HG03457 (cell line): Measurements from ENCODE around the gene NDUFS2.

Experiments
- ATAC-seq: cut with Tn5 transposase; IDR thresholded peaks from one replicate; pipeline ENCODE4 v1.9.1; 2021; ENCODE audit warnings: moderate number of reproducible peaks; ENCODE audit not compliant: unreplicated experiment

Gene NDUFS2

DNA sequence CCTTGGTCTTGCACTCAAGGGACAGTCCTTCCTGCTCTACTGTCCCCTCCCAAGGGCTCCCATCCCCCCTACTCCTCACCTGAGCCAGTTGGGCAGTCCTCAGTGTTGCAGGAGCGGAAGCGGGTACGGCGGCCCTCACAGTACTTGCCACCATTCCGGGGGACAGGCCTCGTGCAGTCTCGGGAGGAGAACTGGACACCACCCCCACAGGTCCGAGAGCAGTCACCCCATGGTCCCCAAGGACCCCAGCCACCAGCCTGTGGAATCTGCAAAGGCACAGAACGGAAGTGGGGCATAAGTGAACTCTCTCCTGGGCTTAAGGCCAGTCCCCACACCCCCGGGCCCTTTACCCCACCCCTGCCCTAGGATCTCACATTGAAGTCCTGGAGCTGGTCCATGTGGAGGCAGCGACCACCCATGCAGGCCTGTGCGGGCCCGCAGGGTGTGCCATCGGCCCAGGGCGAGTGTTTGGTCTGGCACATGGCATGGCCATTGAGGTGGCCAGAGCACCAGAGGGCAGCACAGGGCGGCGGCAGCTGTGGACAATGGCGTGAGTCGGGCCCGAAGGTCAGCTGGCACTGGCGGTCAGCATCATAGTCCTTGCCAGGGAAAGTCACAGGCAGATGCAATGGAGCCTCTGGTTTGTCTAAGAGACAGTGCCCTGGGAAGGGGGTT lies 8.5 kb upstream of the NDUFS2 start:
- no peak for ATAC-seq

DNA sequence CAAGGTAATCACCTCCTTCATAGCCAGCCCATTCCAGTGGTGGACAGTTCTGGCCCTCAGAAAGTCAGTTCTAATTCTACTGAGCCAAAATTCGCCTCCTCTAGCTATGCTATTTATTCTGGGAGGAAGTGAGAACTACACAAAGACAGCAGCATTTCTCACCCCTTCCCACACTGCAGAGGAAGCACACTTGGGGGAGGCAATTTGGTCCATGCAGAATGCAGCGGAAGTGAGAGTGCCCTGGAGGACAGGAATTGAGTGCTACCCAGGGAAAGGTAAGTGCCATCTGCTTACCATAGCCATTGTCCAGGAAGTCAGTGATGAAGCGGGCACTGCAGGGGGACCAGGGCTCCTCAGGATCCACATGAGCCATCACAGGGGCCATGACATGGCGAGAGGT lies 7.0 kb upstream of the NDUFS2 start:
- ATAC-seq = no peak

DNA sequence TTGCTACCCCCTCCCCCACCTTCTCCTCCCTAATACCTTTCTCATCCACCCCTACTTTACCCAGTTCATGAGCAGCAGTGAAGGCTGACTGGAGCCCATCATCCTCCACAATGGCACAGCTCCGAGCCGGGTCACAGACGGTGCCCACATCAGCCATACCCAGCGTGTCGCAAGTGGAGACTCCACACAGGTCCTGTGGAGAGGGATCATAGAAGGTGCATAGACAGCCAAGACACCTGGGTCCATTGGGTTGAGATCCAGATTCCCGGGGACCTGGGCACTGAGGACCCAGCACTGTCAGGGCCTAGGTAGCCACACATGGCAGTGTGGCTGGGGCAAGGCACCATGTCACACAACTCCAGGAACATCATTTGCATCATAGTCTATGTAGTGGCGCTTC lies 6.1 kb upstream of the NDUFS2 start:
- ATAC-seq = no peak

DNA sequence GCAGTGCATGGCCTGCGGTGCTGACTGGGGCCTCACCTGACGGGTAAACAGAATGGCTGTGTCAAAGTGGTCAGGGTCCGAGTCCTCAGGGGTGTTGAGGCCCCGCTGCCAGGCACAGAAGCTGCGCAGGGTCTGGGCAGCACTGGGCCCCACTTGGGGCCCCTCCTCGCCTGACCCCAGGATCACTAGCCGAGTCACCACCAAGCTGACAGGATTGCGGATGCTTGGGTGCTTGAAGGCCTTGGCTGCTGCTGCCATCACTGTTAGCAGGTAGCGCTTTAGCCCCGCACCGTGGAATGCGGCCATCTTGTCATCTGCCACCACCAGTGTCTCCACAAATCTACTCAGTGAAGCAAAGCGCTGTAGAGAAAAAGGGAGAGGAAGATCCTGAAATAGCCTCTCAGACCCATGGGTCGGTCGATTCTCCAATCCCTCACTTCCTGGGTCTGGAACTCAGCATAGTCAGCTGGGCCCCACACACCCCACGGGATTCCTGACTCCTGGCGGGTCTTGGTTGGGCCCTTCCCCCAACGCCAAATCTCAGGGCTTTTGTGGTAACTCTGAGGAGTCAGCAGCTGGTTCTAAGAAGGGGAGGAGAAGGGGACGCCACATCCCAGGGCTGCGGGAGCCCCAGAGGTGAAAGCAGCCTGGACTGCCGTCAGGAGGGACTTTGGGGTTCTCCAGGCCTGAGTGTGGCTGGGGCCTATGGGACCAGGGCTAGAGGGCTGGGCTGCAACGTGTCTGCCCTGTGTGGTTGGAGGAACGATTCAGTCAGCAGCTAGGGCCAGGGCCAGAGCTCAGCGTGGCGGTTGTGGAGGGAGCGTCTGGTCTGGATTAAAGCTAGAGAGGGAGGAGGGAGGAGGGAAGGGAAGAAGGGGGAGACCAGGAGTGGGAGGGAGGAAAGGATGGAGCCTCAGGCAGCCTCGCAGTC lies 5.4 kb upstream of the NDUFS2 start:
- no peak for ATAC-seq

DNA sequence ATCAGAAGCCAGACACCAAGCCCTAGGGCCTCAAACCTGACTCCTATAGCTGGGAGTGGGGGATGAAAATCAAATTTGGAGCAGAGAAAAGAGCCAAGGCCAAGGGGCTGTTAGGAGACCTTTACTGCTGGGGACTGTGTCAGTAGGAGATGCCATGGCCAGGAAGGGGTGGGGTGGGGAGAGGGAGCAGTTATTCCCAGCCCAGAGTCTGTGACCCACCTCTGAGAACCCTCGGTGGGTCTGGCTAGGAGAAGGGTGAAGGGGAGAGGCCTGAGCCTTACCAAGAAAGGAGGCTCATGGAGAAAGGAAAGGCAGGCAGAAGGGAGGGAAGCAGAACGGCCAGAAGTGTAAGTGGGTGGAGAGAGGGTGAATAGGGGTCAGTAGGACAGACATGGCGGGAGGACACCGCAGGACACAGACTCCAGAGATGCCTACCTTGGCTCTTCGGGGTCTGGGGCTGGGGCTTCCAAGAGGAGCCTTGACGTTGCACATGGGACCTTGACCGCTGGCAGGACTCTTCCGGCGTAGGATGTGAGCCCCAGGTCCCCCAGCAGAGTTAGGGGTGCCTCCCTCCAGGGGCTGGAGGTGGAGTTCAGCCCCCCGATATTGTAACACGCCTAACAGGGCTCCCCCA lies 4.5 kb upstream of the NDUFS2 start:
- no peak for ATAC-seq

DNA sequence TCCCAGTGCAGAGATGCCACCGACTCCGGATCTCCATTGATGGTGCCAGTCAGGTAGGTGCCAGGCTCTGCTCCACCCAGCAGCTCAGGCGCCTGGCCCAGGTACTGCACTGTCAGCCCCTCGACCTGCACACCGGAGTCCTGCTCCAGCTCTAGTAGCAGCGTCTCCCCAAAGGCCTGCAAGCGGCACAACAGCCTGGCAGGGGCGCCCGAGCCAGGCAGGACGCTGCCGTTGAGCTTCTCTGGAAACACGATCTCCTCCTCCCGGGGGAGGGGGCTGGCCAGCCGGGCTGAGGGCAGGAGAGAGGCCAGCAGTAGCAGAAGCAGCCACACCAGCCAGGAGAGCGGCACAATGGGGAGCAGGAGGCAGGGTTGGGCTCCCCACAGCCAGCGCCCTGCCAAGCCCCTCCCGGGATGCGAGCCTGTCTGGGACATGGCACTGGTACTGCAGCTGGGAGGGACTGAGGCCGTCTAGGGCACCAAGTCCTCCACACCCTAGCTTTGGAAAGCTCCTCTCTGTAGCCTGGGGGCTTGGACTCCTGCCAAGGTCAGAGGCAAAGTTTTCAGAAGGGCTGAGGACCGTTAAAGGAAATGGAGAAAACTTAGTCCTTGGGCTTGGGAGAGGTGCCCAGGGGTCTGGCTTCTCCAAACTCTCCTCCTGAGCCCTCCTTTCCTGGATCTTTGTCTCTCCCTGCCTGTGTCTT lies 3.8 kb upstream of the NDUFS2 start:
- no peak for ATAC-seq

DNA sequence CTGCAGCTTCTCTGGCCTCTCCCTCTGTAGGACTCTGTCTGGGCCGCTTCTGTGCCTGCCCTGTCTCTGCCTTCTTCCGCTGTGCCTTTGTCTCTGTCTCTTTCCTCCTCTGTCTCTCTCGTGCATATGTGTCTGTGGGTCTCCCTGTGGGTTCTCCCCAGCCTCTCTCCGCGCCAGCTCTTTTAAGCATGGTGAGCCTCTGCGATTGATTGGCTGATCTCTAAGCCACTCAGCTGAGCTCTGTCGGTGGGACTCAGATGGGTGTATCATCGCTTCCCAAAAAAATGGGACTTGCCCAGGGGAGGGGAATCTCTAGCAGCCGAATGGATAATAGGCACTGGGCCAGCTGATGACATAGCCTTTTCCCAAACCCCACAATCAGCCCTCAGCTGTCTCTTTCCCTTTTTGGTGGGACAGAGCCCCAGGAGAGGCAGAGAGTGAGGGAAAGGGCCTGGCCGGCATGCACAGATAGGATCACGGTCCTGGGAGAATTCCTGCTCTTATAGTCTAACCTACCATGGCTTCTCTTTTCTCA lies 3.2 kb upstream of the NDUFS2 start, which contains the start of gene ADAMTS4:
TSS of gene ADAMTS4 (minus strand) at position 158 of the 535 bp plus-strand sequence. CDS start 427 bp downstream, outside the sequence.
- ATAC-seq = no peak

DNA sequence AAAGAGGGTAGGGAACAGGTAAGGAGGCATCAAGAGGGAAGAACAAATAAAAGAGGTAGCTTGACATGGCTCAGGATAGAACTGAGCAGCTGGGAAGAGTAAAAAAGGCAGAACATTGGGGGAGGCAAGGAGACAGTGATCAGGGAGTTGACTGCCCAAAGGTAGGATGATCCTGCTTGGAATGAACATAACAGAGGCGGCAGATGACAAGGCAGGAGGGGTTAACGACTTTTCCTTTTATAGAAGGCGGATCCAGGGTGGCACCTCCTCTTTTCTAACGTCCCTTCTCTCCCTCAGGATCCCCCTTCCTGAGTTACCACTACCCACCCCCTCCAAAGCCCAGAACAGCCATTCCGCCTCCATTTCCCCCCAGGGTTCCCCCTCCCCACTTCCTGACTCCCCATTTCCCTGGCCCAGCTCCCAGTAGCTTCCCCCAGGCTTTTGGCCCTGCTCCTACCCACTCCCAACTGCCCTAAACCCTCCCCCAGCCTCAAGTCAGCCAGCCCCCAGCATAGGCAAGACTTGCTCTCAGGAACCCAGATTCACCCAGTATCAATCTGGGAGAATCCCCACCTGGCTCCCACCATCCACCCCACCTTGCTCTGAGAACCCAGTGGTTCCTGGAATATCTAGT lies 2.5 kb upstream of the NDUFS2 start:
- no peak for ATAC-seq

DNA sequence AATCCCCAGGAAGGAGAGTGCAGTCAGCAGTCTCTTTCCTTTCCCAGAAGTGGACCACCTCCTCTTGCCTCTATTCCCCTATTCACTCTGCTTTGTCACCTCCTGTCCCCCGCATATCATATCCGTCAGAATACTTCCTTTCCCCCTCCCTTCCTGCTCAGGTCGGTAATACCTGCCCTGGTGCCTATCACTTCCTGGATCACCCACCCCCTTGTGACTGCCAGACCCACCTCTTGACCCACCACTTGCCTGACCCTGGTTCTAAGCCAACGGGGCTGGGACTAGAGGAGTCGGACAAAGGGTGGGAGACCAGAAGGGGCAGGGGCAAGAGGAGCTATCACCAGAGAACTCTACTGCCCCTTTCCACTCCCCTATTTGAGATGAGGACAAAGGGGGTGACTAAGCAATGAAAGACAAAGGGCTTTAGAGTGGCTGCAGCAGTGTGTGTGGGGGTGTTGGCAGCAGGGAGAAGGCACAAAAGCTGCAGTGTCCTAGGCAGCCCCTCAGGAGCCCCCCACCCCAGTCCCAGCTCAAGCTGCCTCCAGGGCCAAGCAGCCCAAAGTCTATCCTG lies 1.7 kb upstream of the NDUFS2 start:
- no peak for ATAC-seq

DNA sequence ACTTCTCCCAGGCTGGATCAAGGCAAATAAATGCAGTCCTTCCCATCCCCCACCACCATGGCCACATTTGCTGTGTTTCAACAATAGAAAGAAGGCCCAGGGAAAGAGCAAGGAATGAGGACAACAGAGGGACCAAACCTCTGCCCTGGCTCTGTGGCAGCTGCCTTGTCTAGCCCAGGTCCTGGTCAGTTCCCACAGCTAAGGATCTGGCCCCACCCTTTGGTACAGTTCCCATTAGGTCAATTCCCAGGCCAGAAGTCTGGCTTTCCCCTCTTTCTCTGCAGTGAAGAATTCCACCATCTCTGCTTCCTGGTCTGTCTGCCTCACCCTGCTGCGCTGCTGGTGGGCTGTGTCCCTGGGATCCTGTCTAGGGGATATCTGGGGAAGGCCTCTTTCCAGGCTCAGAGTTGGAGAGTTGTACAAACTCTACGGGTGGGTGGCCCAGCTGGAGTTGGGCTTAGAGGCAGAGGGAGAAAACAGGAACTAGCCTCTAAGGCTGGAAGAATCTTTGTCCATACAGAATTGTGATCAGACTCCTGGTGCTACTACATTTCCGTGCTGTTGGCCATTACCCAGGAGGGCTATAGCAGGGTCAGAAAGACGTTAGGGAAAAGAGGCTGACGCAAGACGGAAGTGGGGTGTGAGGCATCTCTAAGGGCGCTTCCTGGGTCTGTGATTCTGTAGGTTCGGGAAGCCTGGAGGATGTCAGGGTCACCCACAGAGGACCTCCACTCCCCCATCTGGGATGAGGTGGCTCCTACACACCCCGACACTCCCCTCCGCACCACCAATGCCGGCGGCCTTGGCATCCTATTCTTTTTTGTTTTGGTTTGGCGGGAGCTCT lies 953 bp upstream of the NDUFS2 start:
- ATAC-seq = no peak

DNA sequence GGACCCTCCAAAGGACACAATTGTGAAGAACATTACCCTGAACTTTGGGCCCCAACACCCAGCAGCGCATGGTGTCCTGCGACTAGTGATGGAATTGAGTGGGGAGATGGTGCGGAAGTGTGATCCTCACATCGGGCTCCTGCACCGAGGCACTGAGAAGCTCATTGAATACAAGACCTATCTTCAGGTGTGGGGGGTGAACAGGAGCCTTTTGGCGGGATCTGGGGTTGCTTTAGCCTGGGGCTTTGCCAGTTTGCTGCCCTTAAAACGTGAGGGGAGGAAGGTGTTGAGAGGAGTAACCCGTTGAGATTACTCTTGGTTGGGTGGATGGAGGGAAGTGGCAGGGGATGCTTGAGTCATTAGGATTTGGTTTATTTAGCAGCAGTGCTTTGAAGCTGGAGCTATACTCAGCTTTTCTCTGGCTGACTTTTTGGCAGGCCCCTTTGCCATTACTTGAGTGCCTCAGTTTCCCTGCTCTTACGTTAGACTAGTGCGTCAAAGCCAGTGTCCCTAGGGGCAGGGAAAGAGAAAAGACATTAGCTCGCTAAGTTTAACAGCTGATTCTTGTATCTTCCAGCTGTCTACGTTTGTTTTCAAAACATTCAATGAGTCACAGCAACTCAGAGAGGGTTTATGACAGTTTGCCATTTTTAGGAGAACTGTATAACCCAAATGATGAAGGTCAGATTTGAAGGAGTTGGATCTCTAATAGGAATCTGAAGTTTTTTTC lies 4.4 kb downstream of the NDUFS2 start:
- ATAC-seq = no peak

DNA sequence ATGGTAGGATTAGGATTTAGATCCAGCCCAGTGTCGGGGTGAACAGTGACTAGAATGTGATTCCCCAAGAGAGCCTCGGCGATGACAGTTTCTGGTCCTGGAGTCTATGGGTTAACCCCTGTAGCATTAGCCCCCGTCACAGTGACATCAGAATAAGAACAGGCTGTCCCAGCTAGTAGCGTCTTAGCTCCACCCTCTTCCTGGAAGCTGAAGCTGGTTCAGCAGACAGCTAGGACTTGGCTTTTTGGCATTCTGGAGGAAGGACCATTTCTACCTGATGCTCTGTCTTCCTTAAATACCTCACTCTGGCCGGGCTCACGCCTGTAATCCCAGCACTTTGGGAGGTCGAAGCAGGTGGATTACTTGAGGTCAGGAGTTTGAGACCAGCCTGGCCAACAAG lies 5.0 kb downstream of the NDUFS2 start:
- no peak for ATAC-seq

DNA sequence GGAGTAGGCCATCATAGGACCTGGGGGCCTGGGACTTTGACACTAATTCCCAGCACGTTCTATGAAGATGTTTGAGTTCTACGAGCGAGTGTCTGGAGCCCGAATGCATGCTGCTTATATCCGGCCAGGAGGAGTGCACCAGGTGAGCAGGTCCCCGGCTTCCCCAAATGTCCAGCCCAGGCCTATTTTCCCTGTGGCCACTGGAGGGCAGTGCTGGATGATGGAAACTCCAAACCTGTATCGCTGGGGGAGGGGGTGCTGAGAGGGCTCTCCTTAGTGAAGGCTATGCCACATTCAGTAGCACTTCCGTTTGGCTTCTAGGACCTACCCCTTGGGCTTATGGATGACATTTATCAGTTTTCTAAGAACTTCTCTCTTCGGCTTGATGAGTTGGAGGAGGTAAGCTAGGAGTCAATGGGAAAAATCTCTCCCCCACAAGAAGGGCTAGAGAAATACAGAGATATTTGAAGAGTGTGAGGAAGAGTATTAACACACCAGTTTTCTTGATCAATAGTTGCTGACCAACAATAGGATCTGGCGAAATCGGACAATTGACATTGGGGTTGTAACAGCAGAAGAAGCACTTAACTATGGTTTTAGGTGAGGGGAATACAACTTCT lies 7.7 kb downstream of the NDUFS2 start:
- no peak for ATAC-seq

DNA sequence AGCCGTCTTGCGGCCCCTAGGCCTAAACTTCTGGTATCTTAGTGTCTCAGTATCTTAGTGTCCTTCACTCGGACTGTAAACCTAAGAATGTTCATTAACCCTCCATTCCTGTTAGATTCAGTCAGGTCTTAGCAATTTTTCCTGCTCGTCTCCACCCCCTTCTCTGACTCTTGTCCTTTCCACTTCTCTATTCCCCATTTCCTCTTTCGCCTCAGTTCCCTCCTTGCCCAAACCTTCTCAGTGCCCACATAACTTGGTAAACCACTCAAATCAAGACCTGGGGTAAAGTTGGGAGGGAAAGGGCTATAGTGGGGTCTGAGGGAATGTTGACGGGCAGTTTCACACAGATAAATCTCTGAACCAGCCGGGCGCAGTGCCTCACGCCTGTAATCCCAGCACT lies 12.2 kb downstream of the NDUFS2 start:
- ATAC-seq = no peak

DNA sequence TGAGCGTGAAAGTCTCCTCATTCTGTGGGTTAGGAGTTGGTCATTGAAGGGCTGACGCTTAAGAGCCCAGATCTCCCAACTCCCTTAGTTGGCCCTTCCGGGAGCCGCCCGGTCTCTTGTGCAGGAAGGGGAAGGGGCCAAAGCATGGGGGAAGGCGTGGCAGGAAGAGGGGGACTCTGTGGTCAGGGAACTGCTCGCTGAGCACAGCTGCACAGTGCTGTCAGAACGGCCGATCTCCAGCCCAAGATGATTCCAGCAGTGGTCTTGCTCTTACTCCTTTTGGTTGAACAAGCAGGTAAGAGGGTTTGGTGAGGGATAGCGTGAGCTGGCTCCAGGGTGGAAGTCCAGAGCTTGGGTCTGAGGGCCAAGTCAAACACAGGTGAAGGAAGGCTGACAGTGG lies 12.9 kb downstream of the NDUFS2 start, which contains the start of gene FCER1G:
TSS of gene FCER1G (plus strand) at position 220 of the 400 bp plus-strand sequence. CDS start at position 247, 27 bp downstream.
- no peak for ATAC-seq

DNA sequence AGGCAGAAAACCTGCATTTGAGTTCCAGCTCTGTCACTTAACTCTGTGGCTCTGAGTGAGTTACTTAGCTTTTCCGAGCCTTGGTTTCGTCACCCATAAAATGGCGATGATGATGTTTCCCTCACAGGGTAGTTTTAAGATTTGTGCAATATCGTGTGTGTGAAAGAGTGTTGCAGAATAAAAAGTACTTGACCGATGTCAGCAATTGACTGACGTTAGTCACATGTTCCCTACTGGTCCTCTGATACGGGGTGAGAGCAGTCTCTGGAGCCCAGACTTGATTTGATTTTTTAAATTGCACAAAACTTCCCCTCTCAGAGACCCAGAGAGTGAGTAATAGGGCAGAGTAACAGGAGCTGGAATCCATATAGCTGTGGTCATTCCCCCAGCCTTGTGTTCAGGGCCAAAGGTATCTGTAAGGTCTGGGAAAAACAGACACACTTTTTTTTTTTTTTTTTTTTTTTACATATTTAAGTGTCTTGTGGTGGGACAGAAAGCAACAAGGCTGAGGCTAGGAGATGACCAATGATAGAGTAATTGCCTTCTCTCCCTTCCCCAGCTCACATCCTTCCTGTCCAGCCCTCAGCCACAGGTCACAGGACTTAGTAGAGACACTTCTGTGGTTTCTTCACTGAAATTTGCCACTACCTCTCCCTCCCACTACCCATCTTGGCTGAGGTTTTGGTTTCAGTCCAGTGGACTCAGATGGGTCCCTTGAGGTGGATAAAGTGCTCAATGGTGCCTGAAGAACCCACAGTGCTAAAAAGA lies 15.0 kb downstream of the NDUFS2 start:
- ATAC-seq = peak; percentile 75

DNA sequence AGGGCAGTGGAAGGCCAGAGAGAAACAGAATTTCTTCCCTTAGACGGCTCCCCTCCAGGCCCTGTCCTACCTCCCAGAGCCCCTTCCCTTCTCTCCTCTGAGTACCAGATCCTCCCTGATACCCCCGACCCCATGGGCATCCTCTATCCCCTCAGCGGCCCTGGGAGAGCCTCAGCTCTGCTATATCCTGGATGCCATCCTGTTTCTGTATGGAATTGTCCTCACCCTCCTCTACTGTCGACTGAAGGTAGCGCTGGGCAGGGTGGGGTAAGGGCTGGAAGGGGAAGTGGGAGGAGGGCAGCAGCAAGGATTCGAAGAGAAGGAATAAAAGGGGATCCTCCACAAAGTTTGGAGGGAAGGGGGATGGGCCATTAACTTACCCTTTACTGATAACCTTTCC lies 15.7 kb downstream of the NDUFS2 start:
- no peak for ATAC-seq
